Measurements from ENCODE around the gene DHH.
"Not testable (repeated sequence)": the region's sequence is repeated elsewhere in the genome, so short reads cannot be mapped to it uniquely, and the experiment has no call there.

DHH gene

GRCh38 chr12:49066120-49066519 lies 28.5 kb downstream of the DHH start:
- H3K27ac ChIP-seq: no peak overlapping the region
- TF ChIP-seq CTCF (conservative IDR thresholded peaks at IDR 0.05): no peak

- H3K27ac ChIP-seq: no peak overlapping the region
- no peak for TF ChIP-seq CTCF (conservative IDR thresholded peaks at IDR 0.05)
Measured at GRCh38 chr12:49064767-49065152, 29.8 kb downstream of the DHH start.

- H3K27ac ChIP-seq: not testable (repeated sequence)
Measured at GRCh38 chr12:49061916-49062315, 32.7 kb downstream of the DHH start.

- H3K27ac ChIP-seq: peak overlapping the region; percentile 99
- no peak for TF ChIP-seq CTCF (conservative IDR thresholded peaks at IDR 0.05)
Measured at GRCh38 chr12:49061157-49061650, 33.4 kb downstream of the DHH start.

- peak; percentile 29 for TF ChIP-seq CTCF (conservative IDR thresholded peaks at IDR 0.05)
- peak within 1 kb of the TSS; percentile 99 for H3K27ac ChIP-seq
Measured at GRCh38 chr12:49060237-49061156, 34.1 kb downstream of the DHH start, which contains the start of gene KMT2D. Gene KMT2D, minus strand, starts transcription at chr12:49060794. Its CDS starts 5,470 bp downstream, at chr12:49055324.

- H3K27ac ChIP-seq: peak overlapping the region; percentile 99
Measured at GRCh38 chr12:49059299-49060171, 35.1 kb downstream of the DHH start.

GRCh38 chr12:49059045-49059298 lies 35.6 kb downstream of the DHH start:
- peak overlapping the region; percentile 99 for H3K27ac ChIP-seq
- TF ChIP-seq CTCF (conservative IDR thresholded peaks at IDR 0.05): no peak

More at GRCh38 chr12:49059299-49060171, 35.1 kb downstream of the DHH start:
- TF ChIP-seq CTCF (conservative IDR thresholded peaks at IDR 0.05): no peak
